Stomach (tissue), 4 donors: ENCODE results near the gene ELMO1.

Experiments
- EP300 ChIP-seq: sonication (generic); formaldehyde crosslinking; IDR thresholded peaks from one replicate; pipeline ENCODE4 v1.6.1; 2017; ENCODE audit warnings: antibody characterized with exemption
- POLR2A ChIP-seq, 4 donors: fragments of 450-650 bp; IDR thresholded peaks; one replicate each; pipeline ENCODE4 v1.6.1; 2016; ENCODE audit warnings: antibody characterized with exemption in 4 of 4, control low read depth in 2 of 4, mild to moderate bottlenecking in 1 of 4, moderate library complexity in 1 of 4
- POLR2AphosphoS5 ChIP-seq, 3 donors: sonication (generic); formaldehyde crosslinking; IDR thresholded peaks; one replicate each; pipeline ENCODE4 v1.6.1; 2016; ENCODE audit warnings: antibody characterized with exemption in 3 of 3
- TF ChIP-seq, protein P1 (sequence below), 7 experiments: fragments of 450-650 bp in 4 of 7; fragments of 200-600 bp in 3 of 7; sonication (generic) in 3 of 7; IDR thresholded peaks; one replicate each; pipeline ENCODE4 v1.5.1; 2016 to 2019; ENCODE audit warnings: antibody characterized with exemption in 7 of 7, control low read depth in 2 of 7, mild to moderate bottlenecking in 1 of 7

DNA sequence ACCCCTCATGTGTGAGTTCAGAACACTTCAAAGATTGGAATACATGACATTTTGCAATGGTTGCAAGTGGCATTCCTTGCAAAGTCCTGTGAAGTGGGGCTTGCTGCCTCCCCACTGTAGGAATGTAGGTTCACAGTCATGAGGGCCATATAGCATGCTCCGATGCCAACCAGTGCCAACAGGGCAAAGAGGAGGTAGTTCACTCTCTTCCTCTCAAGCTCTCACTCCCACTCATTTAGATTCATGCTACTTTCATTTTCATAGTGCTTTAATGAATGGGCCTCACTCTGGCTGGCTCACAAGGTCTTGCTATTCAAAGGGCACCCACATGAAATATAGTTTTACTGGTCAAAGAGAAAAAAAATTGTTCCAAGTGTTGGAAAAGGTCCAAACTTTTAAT is 554.5 kb downstream of the ELMO1 start:
- TF ChIP-seq, protein P1, sequence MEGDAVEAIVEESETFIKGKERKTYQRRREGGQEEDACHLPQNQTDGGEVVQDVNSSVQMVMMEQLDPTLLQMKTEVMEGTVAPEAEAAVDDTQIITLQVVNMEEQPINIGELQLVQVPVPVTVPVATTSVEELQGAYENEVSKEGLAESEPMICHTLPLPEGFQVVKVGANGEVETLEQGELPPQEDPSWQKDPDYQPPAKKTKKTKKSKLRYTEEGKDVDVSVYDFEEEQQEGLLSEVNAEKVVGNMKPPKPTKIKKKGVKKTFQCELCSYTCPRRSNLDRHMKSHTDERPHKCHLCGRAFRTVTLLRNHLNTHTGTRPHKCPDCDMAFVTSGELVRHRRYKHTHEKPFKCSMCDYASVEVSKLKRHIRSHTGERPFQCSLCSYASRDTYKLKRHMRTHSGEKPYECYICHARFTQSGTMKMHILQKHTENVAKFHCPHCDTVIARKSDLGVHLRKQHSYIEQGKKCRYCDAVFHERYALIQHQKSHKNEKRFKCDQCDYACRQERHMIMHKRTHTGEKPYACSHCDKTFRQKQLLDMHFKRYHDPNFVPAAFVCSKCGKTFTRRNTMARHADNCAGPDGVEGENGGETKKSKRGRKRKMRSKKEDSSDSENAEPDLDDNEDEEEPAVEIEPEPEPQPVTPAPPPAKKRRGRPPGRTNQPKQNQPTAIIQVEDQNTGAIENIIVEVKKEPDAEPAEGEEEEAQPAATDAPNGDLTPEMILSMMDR (IDR thresholded peaks at IDR 0.05): no peak
- TF ChIP-seq POLR2A (IDR thresholded peaks at IDR 0.05): no peak
- TF ChIP-seq POLR2AphosphoS5 (IDR thresholded peaks at IDR 0.05): no peak
- TF ChIP-seq EP300: no peak
